Adrenal gland (tissue), 12 donors: ENCODE data around the gene PTK7. TPM values are rescaled to one million over a fixed set of nuclear protein-coding genes. Genes with fewer than 3 reads are reported as not detected.
"Not testable (repeated sequence)": the region's sequence is repeated elsewhere in the genome, so short reads cannot be mapped to it uniquely, and the experiment has no call there.

Experiments
- DNase-seq, 7 donors: peaks; one replicate each; pipeline ENCODE4 v3.0.0-alpha.2; 2019 to 2020
- H3K27ac ChIP-seq, 5 donors: fragments of 200-600 bp; sonication (generic) in 4 of 5; 1 replicate in 3 of 5; 2 replicates in 2 of 5; pipeline versions ENCODE4 v1.5.1 to v1.8.0; 2016 to 2020; ENCODE audit warnings: mild to moderate bottlenecking in 1 of 5
- H3K27me3 ChIP-seq: fragments of 200-600 bp; 2 replicates; pipeline ENCODE4 v1.8.0; 2021
- H3K36me3 ChIP-seq, 2 donors: fragments of 200-600 bp; replicated peaks in 1 of 2; 1 replicate in 1 of 2; 2 replicates in 1 of 2; pipeline versions ENCODE4 v1.5.1 to v1.8.0; 2018 to 2022
- H3K4me1 ChIP-seq, 2 donors: fragments of 200-600 bp; replicated peaks in 1 of 2; 1 replicate in 1 of 2; 2 replicates in 1 of 2; pipeline versions ENCODE4 v1.5.1 to v1.8.0; 2018 to 2021
- H3K4me3 ChIP-seq, 4 donors: fragments of 200-600 bp; sonication (generic) in 3 of 4; one replicate each; pipeline ENCODE4 v1.5.1; 2016 to 2018
- H3K9me3 ChIP-seq, 3 donors: fragments of 200-600 bp; sonication (generic) in 1 of 3; replicated peaks in 1 of 3; 1 replicate in 2 of 3; 2 replicates in 1 of 3; pipeline versions ENCODE4 v1.5.1 to v1.8.0; 2016 to 2021
- POLR2A ChIP-seq, 2 donors: fragments of 450-650 bp; IDR thresholded peaks; one replicate each; pipeline ENCODE4 v1.6.1; 2017; ENCODE audit warnings: antibody characterized with exemption in 2 of 2, mild to moderate bottlenecking in 2 of 2, moderate library complexity in 1 of 2
- WGBS, 4 donors: extraction: QIAGEN DNeasy Blood & Tissue Kit in 2 of 4; methylation state at CpG; one replicate each; pipeline versions ENCODE4 v1.1.5 to v1.1.7; 2013 to 2017; 5-methylcytosine and 5-hydroxymethylcytosine counted together
- intact Hi-C, 2 donors: fragments of 100-400 bp; cut with DNase I; formaldehyde crosslinking; loops; one replicate each; pipeline versions ENCODE4 v1.14.1 to v1.15.0; 2022 to 2023
- polyA plus RNA-seq, 3 donors: library from polyadenylated mRNA; stranded (reverse); fragments of 200-250 nt in 2 of 3; fragments of 350-450 nt in 1 of 3; fragmentation: Illumina TruSeq in 1 of 3; extraction: RNeasy Lipid Tissue Mini Kit (QIAGEN cat#74804) in 1 of 3; gene quantifications; one replicate each; pipeline ENCODE4 v1.2.3, GENCODE V29; 2013 to 2014
- total RNA-seq, 9 donors: library from RNA; depleted of rRNA in 4 of 9; stranded (reverse); fragments of >200 nt in 4 of 9; fragments of 120-200 nt in 1 of 9; fragmentation: NEBNext Ultra II Directional in 1 of 9; extraction: Animal tissue kit (Norgen Biotek cat#: 25700) in 1 of 9; gene quantifications; one replicate each; pipeline versions ENCODE4 v1.1.0 to v1.2.4, GENCODE V29; 2013 to 2023
- TF ChIP-seq, protein P1 (sequence below), 6 experiments: fragments of 450-650 bp in 4 of 6; fragments of 200-600 bp in 2 of 6; sonication (generic) in 1 of 6; IDR thresholded peaks; 1 replicate in 5 of 6; 2 replicates in 1 of 6; pipeline versions ENCODE4 v1.5.1 to v1.8.0; 2016 to 2021; ENCODE audit warnings: antibody characterized with exemption in 6 of 6, mild to moderate bottlenecking in 2 of 6, moderate library complexity in 1 of 6
- donor health status: healthy with polysubstance abuse.
- donor health status: Bipolar disorder and iron deficiency.
- donor health status: DM: yes; HTN: yes; CAD: no.
- donor health status: DM: no; HTN: no; CAD: no.
- donor health status: DM: no; HTN: no; CAD: no.
- donor health status: DM: yes; HTN: yes; CAD: no.

The PTK7 gene
- total and polyA plus RNA-seq, 12 donors = 2.8 to 16.7 (median 8.2) TPM

DNA sequence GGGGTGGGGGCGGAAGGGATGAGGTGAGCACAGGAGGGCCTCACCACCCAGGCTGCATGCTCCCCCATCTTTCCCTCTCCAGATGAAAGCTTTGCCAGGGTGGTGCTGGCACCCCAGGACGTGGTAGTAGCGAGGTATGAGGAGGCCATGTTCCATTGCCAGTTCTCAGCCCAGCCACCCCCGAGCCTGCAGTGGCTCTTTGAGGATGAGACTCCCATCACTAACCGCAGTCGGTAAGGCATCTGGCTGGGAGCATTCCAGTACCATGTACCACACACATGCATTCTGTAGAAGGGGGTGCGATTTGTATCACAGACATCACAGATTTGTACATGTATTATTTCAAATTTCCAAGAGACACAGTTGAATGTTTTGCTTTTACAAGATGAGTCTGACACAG lies 54.3 kb downstream of the PTK7 start:
- TF ChIP-seq, protein P1, sequence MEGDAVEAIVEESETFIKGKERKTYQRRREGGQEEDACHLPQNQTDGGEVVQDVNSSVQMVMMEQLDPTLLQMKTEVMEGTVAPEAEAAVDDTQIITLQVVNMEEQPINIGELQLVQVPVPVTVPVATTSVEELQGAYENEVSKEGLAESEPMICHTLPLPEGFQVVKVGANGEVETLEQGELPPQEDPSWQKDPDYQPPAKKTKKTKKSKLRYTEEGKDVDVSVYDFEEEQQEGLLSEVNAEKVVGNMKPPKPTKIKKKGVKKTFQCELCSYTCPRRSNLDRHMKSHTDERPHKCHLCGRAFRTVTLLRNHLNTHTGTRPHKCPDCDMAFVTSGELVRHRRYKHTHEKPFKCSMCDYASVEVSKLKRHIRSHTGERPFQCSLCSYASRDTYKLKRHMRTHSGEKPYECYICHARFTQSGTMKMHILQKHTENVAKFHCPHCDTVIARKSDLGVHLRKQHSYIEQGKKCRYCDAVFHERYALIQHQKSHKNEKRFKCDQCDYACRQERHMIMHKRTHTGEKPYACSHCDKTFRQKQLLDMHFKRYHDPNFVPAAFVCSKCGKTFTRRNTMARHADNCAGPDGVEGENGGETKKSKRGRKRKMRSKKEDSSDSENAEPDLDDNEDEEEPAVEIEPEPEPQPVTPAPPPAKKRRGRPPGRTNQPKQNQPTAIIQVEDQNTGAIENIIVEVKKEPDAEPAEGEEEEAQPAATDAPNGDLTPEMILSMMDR (IDR thresholded peaks at IDR 0.05) = no peak
- no peaks in the 10 kb centered on the region for H3K36me3 ChIP-seq
- H3K4me1 ChIP-seq = peaks cover 4 to 5% of the 10 kb centered on the region in 2 donors
- no peak for DNase-seq
- 87 to 100% (median 89%) methylated on average over 3 to 7 of the region's 7 CpGs for WGBS, 4 donors
- H3K4me3 ChIP-seq = no peak overlapping the region
- H3K9me3 ChIP-seq = no peaks in the 10 kb centered on the region
- no peak overlapping the region for H3K27ac ChIP-seq
- no peaks in the 10 kb centered on the region for H3K27me3 ChIP-seq
- intact Hi-C loops = no loop called here

DNA sequence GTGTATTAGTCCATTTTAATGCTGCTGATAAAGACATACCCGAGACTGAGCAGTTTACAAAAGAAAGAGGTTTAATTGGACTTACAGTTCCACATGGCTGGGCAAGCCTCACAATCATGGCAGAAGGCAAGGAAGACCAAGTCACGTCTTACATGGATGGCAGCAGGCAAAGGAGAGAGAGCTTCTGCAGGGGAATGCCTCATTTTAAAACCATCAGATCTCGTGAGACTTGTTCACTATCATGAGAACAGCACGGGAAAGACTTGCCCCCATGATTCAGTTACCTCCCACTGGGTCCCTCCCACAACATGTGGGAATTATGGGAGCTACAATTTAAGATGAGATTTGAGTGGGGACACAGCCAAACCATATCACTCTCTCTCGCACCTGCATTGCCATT lies 55.3 kb downstream of the PTK7 start:
- WGBS, 4 donors = 69 to 87% (median 81%) methylated on average over 5 of the region's 5 CpGs
- H3K27me3 ChIP-seq, H3K27ac ChIP-seq, H3K36me3 ChIP-seq, intact Hi-C loops, H3K9me3 ChIP-seq, H3K4me1 ChIP-seq, H3K4me3 ChIP-seq, DNase-seq: not testable (repeated sequence)

- TF ChIP-seq, protein P1 (IDR thresholded peaks at IDR 0.05) = no peak
- TF ChIP-seq POLR2A (IDR thresholded peaks at IDR 0.05) = no peak
- H3K27me3 ChIP-seq = no peaks in the 10 kb centered on the region
- H3K9me3 ChIP-seq = no peaks in the 10 kb centered on the region
- 92 to 98% (median 94%) methylated on average over 3 of the region's 3 CpGs for WGBS, 4 donors
- intact Hi-C loops = no loop called here
- H3K27ac ChIP-seq = no peak overlapping the region
- no peaks in the 10 kb centered on the region for H3K36me3 ChIP-seq
- DNase-seq = no peak
- no peak overlapping the region for H3K4me3 ChIP-seq
- peaks cover 0 to 5% of the 10 kb centered on the region in 2 donors for H3K4me1 ChIP-seq
Measured at GRCh38 chr6:43138267-43138666, 62.2 kb downstream of the PTK7 start.

- WGBS, 4 donors = 84 to 89% (median 87%) methylated on average over 11 of the region's 11 CpGs
- H3K36me3 ChIP-seq, H3K27me3 ChIP-seq, H3K4me3 ChIP-seq, DNase-seq, H3K27ac ChIP-seq, H3K4me1 ChIP-seq, H3K9me3 ChIP-seq: not testable (repeated sequence)
- intact Hi-C loops = loop anchor here (5.0 kb wide), 2 partner anchors 78 to 233 kb away; no protein-coding TSS in a partner anchor
Measured at GRCh38 chr6:43139973-43140372, 63.9 kb downstream of the PTK7 start.

DNA sequence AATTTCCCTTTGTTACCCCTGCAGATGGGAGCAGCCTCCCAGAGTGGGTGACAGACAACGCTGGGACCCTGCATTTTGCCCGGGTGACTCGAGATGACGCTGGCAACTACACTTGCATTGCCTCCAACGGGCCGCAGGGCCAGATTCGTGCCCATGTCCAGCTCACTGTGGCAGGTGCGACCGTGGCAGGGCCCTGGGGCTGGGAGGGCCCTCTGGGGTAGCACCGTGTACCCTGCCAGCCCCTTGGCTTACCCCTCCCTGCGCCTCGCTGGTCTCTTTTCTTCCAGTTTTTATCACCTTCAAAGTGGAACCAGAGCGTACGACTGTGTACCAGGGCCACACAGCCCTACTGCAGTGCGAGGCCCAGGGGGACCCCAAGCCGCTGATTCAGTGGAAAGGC lies 65.5 kb downstream of the PTK7 start:
- no peak overlapping the region for H3K4me3 ChIP-seq
- TF ChIP-seq, protein P1 (IDR thresholded peaks at IDR 0.05) = no peak
- no peak for TF ChIP-seq POLR2A (IDR thresholded peaks at IDR 0.05)
- intact Hi-C loops = loop anchor here (5.0 kb wide), 2 partner anchors 79 to 234 kb away; no protein-coding TSS in a partner anchor
- H3K4me1 ChIP-seq = peaks cover 0 to 6% of the 10 kb centered on the region in 2 donors
- no peaks in the 10 kb centered on the region for H3K9me3 ChIP-seq
- no peaks in the 10 kb centered on the region for H3K27me3 ChIP-seq
- WGBS, 4 donors = 77 to 90% (median 88%) methylated on average over 14 to 16 of the region's 16 CpGs
- H3K36me3 ChIP-seq = no peaks in the 10 kb centered on the region
- no peak for DNase-seq
- no peak overlapping the region for H3K27ac ChIP-seq
